ENCODE data around the gene TMEM98. TPM values are rescaled to one million over a fixed set of nuclear protein-coding genes. Genes with fewer than 3 reads are reported as not detected.

The TMEM98 gene
- total and polyA plus RNA-seq, 9 of the 15 experiments (the other 6 are each of a cell fraction or from before 2014, with no cell fraction given) = 33.5 to 164 (median 84.7) TPM

- TF ChIP-seq, protein P1, sequence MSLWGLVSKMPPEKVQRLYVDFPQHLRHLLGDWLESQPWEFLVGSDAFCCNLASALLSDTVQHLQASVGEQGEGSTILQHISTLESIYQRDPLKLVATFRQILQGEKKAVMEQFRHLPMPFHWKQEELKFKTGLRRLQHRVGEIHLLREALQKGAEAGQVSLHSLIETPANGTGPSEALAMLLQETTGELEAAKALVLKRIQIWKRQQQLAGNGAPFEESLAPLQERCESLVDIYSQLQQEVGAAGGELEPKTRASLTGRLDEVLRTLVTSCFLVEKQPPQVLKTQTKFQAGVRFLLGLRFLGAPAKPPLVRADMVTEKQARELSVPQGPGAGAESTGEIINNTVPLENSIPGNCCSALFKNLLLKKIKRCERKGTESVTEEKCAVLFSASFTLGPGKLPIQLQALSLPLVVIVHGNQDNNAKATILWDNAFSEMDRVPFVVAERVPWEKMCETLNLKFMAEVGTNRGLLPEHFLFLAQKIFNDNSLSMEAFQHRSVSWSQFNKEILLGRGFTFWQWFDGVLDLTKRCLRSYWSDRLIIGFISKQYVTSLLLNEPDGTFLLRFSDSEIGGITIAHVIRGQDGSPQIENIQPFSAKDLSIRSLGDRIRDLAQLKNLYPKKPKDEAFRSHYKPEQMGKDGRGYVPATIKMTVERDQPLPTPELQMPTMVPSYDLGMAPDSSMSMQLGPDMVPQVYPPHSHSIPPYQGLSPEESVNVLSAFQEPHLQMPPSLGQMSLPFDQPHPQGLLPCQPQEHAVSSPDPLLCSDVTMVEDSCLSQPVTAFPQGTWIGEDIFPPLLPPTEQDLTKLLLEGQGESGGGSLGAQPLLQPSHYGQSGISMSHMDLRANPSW (CRISPR knock-in tag; IDR thresholded peaks at IDR 0.05) = peak; percentile 57; the same call in 1 of the 2 replicates
- TF ChIP-seq CTBP1 (IDR thresholded peaks at IDR 0.05; ENCODE audit: borderline replicate concordance) = peak; percentile 35; the same call in 1 of the 2 replicates
- TF ChIP-seq, protein P2, sequence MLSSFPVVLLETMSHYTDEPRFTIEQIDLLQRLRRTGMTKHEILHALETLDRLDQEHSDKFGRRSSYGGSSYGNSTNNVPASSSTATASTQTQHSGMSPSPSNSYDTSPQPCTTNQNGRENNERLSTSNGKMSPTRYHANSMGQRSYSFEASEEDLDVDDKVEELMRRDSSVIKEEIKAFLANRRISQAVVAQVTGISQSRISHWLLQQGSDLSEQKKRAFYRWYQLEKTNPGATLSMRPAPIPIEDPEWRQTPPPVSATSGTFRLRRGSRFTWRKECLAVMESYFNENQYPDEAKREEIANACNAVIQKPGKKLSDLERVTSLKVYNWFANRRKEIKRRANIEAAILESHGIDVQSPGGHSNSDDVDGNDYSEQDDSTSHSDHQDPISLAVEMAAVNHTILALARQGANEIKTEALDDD (IDR thresholded peaks at IDR 0.05) = 0 out of 2 replicates have a peak, but pooled peaks have one; percentile 25
- TF ChIP-seq SMC3 (conservative IDR thresholded peaks at IDR 0.05; ENCODE audit: insufficient read depth, low read depth, low read length) = peak; percentile 89
- TF ChIP-seq ZBTB7A (IDR thresholded peaks at IDR 0.05; ENCODE audit: borderline replicate concordance, control insufficient read depth, low read depth, low read length) = peak; percentile 77
- TF ChIP-seq RCOR1 (IDR thresholded peaks at IDR 0.05; ENCODE audit: borderline replicate concordance in 1 of 2, low read depth in 2 of 2, low read length in 2 of 2) = peak in 1 of 2 experiments; percentile 65; a peak in 2 of 4 replicates
- TF ChIP-seq TFAM (CRISPR knock-in tag; conservative IDR thresholded peaks at IDR 0.05) = no peak
- TF ChIP-seq STAG1 (CRISPR knock-in tag; IDR thresholded peaks at IDR 0.05; ENCODE audit: borderline replicate concordance) = peak; percentile 73; the same call in 1 of the 2 replicates
- no peak for TF ChIP-seq AFF1 (IDR thresholded peaks at IDR 0.05; ENCODE audit: low read depth in 1 of 2, partially characterized antibody in 2 of 2)
- no peak for TF ChIP-seq GATAD2A (IDR thresholded peaks at IDR 0.05)
- no peak for TF ChIP-seq TAF15 (IDR thresholded peaks at IDR 0.05; ENCODE audit: low read depth, low read length)
- no peak for TF ChIP-seq CREB1 (IDR thresholded peaks at IDR 0.05)
- peak; percentile 30; the same call in 1 of the 2 replicates for TF ChIP-seq CREB1 (CRISPR knock-in tag; IDR thresholded peaks at IDR 0.05)
- TF ChIP-seq HMGXB4 (CRISPR knock-in tag; IDR thresholded peaks at IDR 0.05) = no peak
- peak; percentile 71 for TF ChIP-seq EGR1 (conservative IDR thresholded peaks at IDR 0.05)
- no peak for TF ChIP-seq PTBP1 (IDR thresholded peaks at IDR 0.05; ENCODE audit: low read depth, low read length)
Observed at GRCh38 chr17:32936894-32937500, 9.0 kb downstream of the TMEM98 start (continued).

All from K562 (cell line).